ENCODE results near the gene ST8SIA6. TPM values are rescaled to one million over a fixed set of nuclear protein-coding genes. Genes with fewer than 3 reads are reported as not detected.

ST8SIA6 gene
- total and polyA plus RNA-seq, 10 of the 15 experiments (the other 5 are each of a cell fraction or from before 2014, with no cell fraction given), result 0.22 TPM; not detected in 9

GRCh38 chr10:17340144-17340829, 114.1 kb downstream of the ST8SIA6 start:
- Histone ChIP-seq H3K27me3 (replicated peaks in 1 of 2; ENCODE audit: control insufficient read depth in 2 of 2, insufficient read depth in 2 of 2, low read length in 1 of 2) (no peaks in the 10 kb centered on the region), H3K9me3 (replicated peaks; ENCODE audit: control insufficient read depth, insufficient read depth, low read length) (no peaks in the 10 kb centered on the region; the same call in 2 of the 3 replicates), H3K9ac (ENCODE audit: control insufficient read depth, insufficient read depth, low read length) (no peak overlapping the region), H4K20me1 (ENCODE audit: control insufficient read depth, insufficient read depth) (no peaks in the 10 kb centered on the region), H3K27ac (ENCODE audit: control insufficient read depth, insufficient read depth) (no peak overlapping the region), H3K4me1 (ENCODE audit: control insufficient read depth, insufficient read depth, low read length) (no peaks in the 10 kb centered on the region), H3K79me2 (ENCODE audit: control insufficient read depth, insufficient read depth, low read length) (no peaks in the 10 kb centered on the region), H3K4me2 (ENCODE audit: control insufficient read depth, insufficient read depth) (no peak overlapping the region), H2AFZ (ENCODE audit: control insufficient read depth, low read depth, low read length) (no peak overlapping the region), H3K36me3 (ENCODE audit: control insufficient read depth in 2 of 2, insufficient read depth in 2 of 2, low read length in 1 of 2) (no peaks in the 10 kb centered on the region), H3K4me3 (no peak overlapping the region)
- WGBS (ENCODE audit: insufficient coverage, insufficient replicate concordance, low lambda C conversion rate, missing lambda C conversion rate), result 39% methylated on average over 13 of the region's 13 CpGs
- SMC1A ChIA-PET (ENCODE audit: uncharacterized antibody, unreplicated experiment), result no interaction called here
- ATAC-seq, result no peak
- BruUV-seq (replicated peaks), result no TSS peak
- CTCF ChIA-PET, result no interaction called here
- TF ChIP-seq HDAC6 (IDR thresholded peaks at IDR 0.05; ENCODE audit: unreplicated experiment) (no peak), WRNIP1 (IDR thresholded peaks at IDR 0.05; ENCODE audit: borderline replicate concordance, low read depth, low read length) (no peak)
- POLR2A ChIA-PET, result no interaction called here
- RAD21 ChIA-PET (ENCODE audit: unreplicated experiment), result no interaction called here
- no peak for FAIRE-seq
- in situ Hi-C loops (cut with MboI), result no loop called here
- DNase-seq (ENCODE audit: low read depth, low spot score), result no peak
- intact Hi-C loops (cut with micrococcal nuclease; ENCODE audit: unreplicated experiment), result no loop called here

GRCh38 chr10:17335065-17335464, 119.3 kb downstream of the ST8SIA6 start:
- no peak for TF ChIP-seq FOXM1 (IDR thresholded peaks at IDR 0.05; ENCODE audit: low read depth, low read length)
- Histone ChIP-seq H3K27ac (ENCODE audit: control insufficient read depth, insufficient read depth) (no peak overlapping the region), H4K20me1 (ENCODE audit: control insufficient read depth, insufficient read depth) (no peaks in the 10 kb centered on the region), H3K4me3 (no peak overlapping the region), H3K27me3 (replicated peaks in 1 of 2; ENCODE audit: control insufficient read depth in 2 of 2, insufficient read depth in 2 of 2, low read length in 1 of 2) (no peaks in the 10 kb centered on the region), H3K4me2 (ENCODE audit: control insufficient read depth, insufficient read depth) (no peak overlapping the region), H3K79me2 (ENCODE audit: control insufficient read depth, insufficient read depth, low read length) (no peaks in the 10 kb centered on the region), H3K9ac (ENCODE audit: control insufficient read depth, insufficient read depth, low read length) (no peak overlapping the region), H3K4me1 (ENCODE audit: control insufficient read depth, insufficient read depth, low read length) (no peaks in the 10 kb centered on the region), H3K36me3 (ENCODE audit: control insufficient read depth in 2 of 2, insufficient read depth in 2 of 2, low read length in 1 of 2) (no peaks in the 10 kb centered on the region), H2AFZ (ENCODE audit: control insufficient read depth, low read depth, low read length) (no peak overlapping the region), H3K9me3 (replicated peaks; ENCODE audit: control insufficient read depth, insufficient read depth, low read length) (no peaks in the 10 kb centered on the region; the same call in 2 of the 3 replicates)
- ChIA-PET CTCF (no interaction called here), SMC1A (ENCODE audit: uncharacterized antibody, unreplicated experiment) (no interaction called here), RAD21 (ENCODE audit: unreplicated experiment) (no interaction called here), POLR2A (no interaction called here)
- WGBS (ENCODE audit: insufficient coverage, insufficient replicate concordance, low lambda C conversion rate, missing lambda C conversion rate), result 50% methylated on average over 2 of the region's 2 CpGs
- no TSS peak for BruUV-seq (replicated peaks)
- no peak for ATAC-seq
- intact Hi-C loops (cut with micrococcal nuclease; ENCODE audit: unreplicated experiment), result no loop called here
- DNase-seq (ENCODE audit: low read depth, low spot score), result no peak
- in situ Hi-C loops (cut with MboI), result no loop called here
- no peak for FAIRE-seq

Data from GM12878 (cell line).